K562 (cell line): Measurements from ENCODE around the gene DNAJA1. TPM values are rescaled to one million over a fixed set of nuclear protein-coding genes. Genes with fewer than 3 reads are reported as not detected.

Source experiments
- CBX8 ChIP-seq: fragments of 200-600 bp; sonication (generic); IDR thresholded peaks from 2 replicates; pipeline ENCODE4 v1.6.1; 2012; ENCODE audit warnings: borderline replicate concordance, mixed run types, low read depth, mild to moderate bottlenecking, moderate library complexity, mixed read lengths, low read length, control low read depth, inconsistent platforms; ENCODE audit not compliant: poor library complexity, severe bottlenecking; ENCODE audit errors: extremely low read depth
- CREB3L1 ChIP-seq: fragments of 450-650 bp; IDR thresholded peaks from 2 replicates; pipeline ENCODE4 v1.6.1; 2014; ENCODE audit warnings: low read depth, mild to moderate bottlenecking, moderate library complexity, borderline replicate concordance
- CUX1 ChIP-seq: fragments of 200-800 bp; sonication (Bioruptor generic); IDR thresholded peaks from 2 replicates; pipeline ENCODE4 v1.6.1; 2016; ENCODE audit warnings: missing genetic modification characterization, missing compliant biosample characterization
- ELF1 ChIP-seq: fragments of 200-800 bp; sonication (Bioruptor generic); IDR thresholded peaks from 2 replicates; pipeline ENCODE4 v1.6.1; 2016; ENCODE audit warnings: missing genetic modification characterization, missing compliant biosample characterization
- HMG20A ChIP-seq: fragments of 450-650 bp; formaldehyde crosslinking; conservative IDR thresholded peaks from 2 replicates; pipeline ENCODE4 v1.4.0; 2020; ENCODE audit warnings: mild to moderate bottlenecking, mixed read lengths
- HNRNPLL ChIP-seq: fragments of 200-400 bp; formaldehyde crosslinking; IDR thresholded peaks from 2 replicates; pipeline ENCODE4 v1.6.1; 2017; ENCODE audit warnings: low read length, low read depth, mild to moderate bottlenecking; ENCODE audit not compliant: poor library complexity, severe bottlenecking
- KLF13 ChIP-seq: fragments of 450-650 bp; IDR thresholded peaks from 2 replicates; pipeline ENCODE4 v1.6.1; 2016; ENCODE audit warnings: missing genetic modification characterization, low read depth, mild to moderate bottlenecking, missing compliant biosample characterization, moderate library complexity, borderline replicate concordance
- KLF6 ChIP-seq: fragments of 250-450 bp; sonication (Bioruptor Pico); IDR thresholded peaks from 2 replicates; pipeline ENCODE4 v1.4.0; 2020; ENCODE audit warnings: mild to moderate bottlenecking, moderate library complexity, borderline replicate concordance
- MAZ ChIP-seq, 2 experiments: fragments of 450-650 bp in 1 of 2; sonication (generic) in 1 of 2; formaldehyde crosslinking; IDR thresholded peaks in 1 of 2; conservative IDR thresholded peaks in 1 of 2; 2 replicates each; pipeline versions ENCODE4 v1.4.0 to v1.5.0; 2020; ENCODE audit warnings: mild to moderate bottlenecking in 1 of 2, missing genetic modification reagents in 1 of 2
- MITF ChIP-seq: IDR thresholded peaks from 2 replicates; pipeline ENCODE4 v1.6.1; 2014; ENCODE audit warnings: antibody characterized with exemption
- NFXL1 ChIP-seq: fragments of 450-650 bp; formaldehyde crosslinking; IDR thresholded peaks from 2 replicates; pipeline ENCODE4 v1.4.0; 2021; ENCODE audit warnings: mild to moderate bottlenecking
- NRF1 ChIP-seq, 2 experiments: fragments of 450-650 bp; IDR thresholded peaks in 1 of 2; conservative IDR thresholded peaks in 1 of 2; 2 replicates each; pipeline ENCODE4 v1.6.1; 2014; ENCODE audit warnings: mild to moderate bottlenecking in 2 of 2
- RB1 ChIP-seq: fragments of 450-650 bp; IDR thresholded peaks from 2 replicates; pipeline ENCODE4 v1.6.1; 2017; ENCODE audit warnings: low read depth, mild to moderate bottlenecking
- RBM22 ChIP-seq: fragments of 200-400 bp; formaldehyde crosslinking; IDR thresholded peaks from 2 replicates; pipeline ENCODE4 v1.6.1; 2018; ENCODE audit warnings: low read length, low read depth; ENCODE audit not compliant: poor library complexity, severe bottlenecking
- SMAD4 ChIP-seq: fragments of 250-450 bp; sonication (Bioruptor Pico); conservative IDR thresholded peaks from 2 replicates; pipeline ENCODE4 v1.8.0; 2021; ENCODE audit warnings: inconsistent platforms, mild to moderate bottlenecking, moderate library complexity
- SUPT5H ChIP-seq: fragments of 450-650 bp; IDR thresholded peaks from 2 replicates; pipeline ENCODE4 v1.6.1; 2016
- ZNF507 ChIP-seq: conservative IDR thresholded peaks from 2 replicates; pipeline ENCODE4 v1.6.1; 2017; ENCODE audit warnings: missing genetic modification characterization, missing compliant biosample characterization
- ZNF584 ChIP-seq: fragments of 200-800 bp; sonication (Bioruptor generic); IDR thresholded peaks from 2 replicates; pipeline ENCODE4 v1.6.1; 2016; ENCODE audit warnings: low read depth, mild to moderate bottlenecking, missing genetic modification characterization, missing compliant biosample characterization
- polyA plus RNA-seq, 8 experiments: library from polyadenylated mRNA; depleted of rRNA in 4 of 8; stranded (reverse) in 5 of 8; unstranded in 3 of 8; fragments of >200 nt; fragmentation: Nextera tagmentation in 2 of 8; fragmentation: Illumina TruSeq in 1 of 8; extraction: Ambion mirVana in 2 of 8; extraction: Trizol in 1 of 8; gene quantifications; 2 replicates each; pipeline versions ENCODE4 v1.2.1 to v1.2.3, GENCODE V29; 2011 to 2014; ENCODE audit warnings: inconsistent platforms in 1 of 8, missing spikeins in 1 of 8
- total RNA-seq, 7 experiments: library from RNA; depleted of rRNA in 6 of 7; stranded (reverse); fragments of >200 nt in 6 of 7; fragmentation: Illumina TruSeq in 2 of 7; extraction: Trizol in 2 of 7; gene quantifications; 2 replicates each; pipeline versions ENCODE4 v1.2.1 to v1.2.3, GENCODE V29; 2011 to 2021; ENCODE audit warnings: low replicate concordance in 1 of 7

The DNAJA1 gene
- total and polyA plus RNA-seq, 9 of the 15 experiments (the other 6 are each of a cell fraction or from before 2014, with no cell fraction given): 109 to 359 (median 175) TPM

- TF ChIP-seq CUX1 (CRISPR knock-in tag): no peak
- peak; percentile 90 for TF ChIP-seq SUPT5H
- no peak for TF ChIP-seq ZNF584 (CRISPR knock-in tag)
- TF ChIP-seq RBM22: no peak
- peak; percentile 71 to 72 for TF ChIP-seq NRF1 (conservative IDR thresholded peaks at IDR 0.05 in 1 of 2, IDR thresholded peaks at IDR 0.05 in 1 of 2)
- peak; percentile 84 for TF ChIP-seq HNRNPLL
- 0 out of 2 replicates have a peak, but pooled peaks have one; percentile 5 for TF ChIP-seq MITF
- no peak for TF ChIP-seq KLF6
- no peak for TF ChIP-seq NFXL1 (CRISPR knock-in tag)
- TF ChIP-seq ZNF507 (tag): no peak
- peak; percentile 47; the same call in 1 of the 2 replicates for TF ChIP-seq RB1
- TF ChIP-seq CBX8: no peak
- TF ChIP-seq SMAD4: no peak
- TF ChIP-seq ELF1 (tag): no peak; the same call in 1 of the 2 replicates
- TF ChIP-seq CREB3L1: peak; percentile 19; the same call in 1 of the 2 replicates
- TF ChIP-seq KLF13: no peak
- TF ChIP-seq HMG20A (CRISPR knock-in tag): no peak
- TF ChIP-seq MAZ (CRISPR knock-in tag; conservative IDR thresholded peaks at IDR 0.05 in 1 of 2, IDR thresholded peaks at IDR 0.05 in 1 of 2): peak in 1 of 2 experiments; percentile 36; a peak in 2 of 4 replicates
These were observed 51.3 kb downstream of the DNAJA1 start, which contains the start of gene SMU1 (continued) for GRCh38 chr9:33076046-33077004.
